Frontal cortex (tissue), 4 donors: Measurements from ENCODE around the gene HSPA12A. TPM values are rescaled to one million over a fixed set of nuclear protein-coding genes. Genes with fewer than 3 reads are reported as not detected.
A peak's percentile ranks its signal among the peaks of the same experiment; 100 is the strongest.

ENCODE experiments used
- DNase-seq, 2 donors: peaks; one replicate each; pipeline ENCODE4 v3.0.0; 2012; ENCODE audit warnings: low spot score in 2 of 2
- FAIRE-seq: peaks from 2 replicates; lab custom pipeline; 2012; peaks lifted over from hg19 to GRCh38; lab: Jason Lieb, UNC
- total RNA-seq: library from RNA; depleted of rRNA; stranded (reverse); fragments of >200 nt; gene quantifications from one replicate; pipeline ENCODE4 v1.2.3, GENCODE V29; 2014
- donor health status: control.
- donor health status: control.
- donor health status: control.

HSPA12A gene
- total RNA-seq, 1 donor from 2014 or later: 33.0 TPM

- DNase-seq: no peak
- FAIRE-seq: no peak
Observed at GRCh38 chr10:116648903-116649302, 93.5 kb downstream of the HSPA12A start.

- no peak for DNase-seq
- FAIRE-seq: no peak
Observed at GRCh38 chr10:116646502-116646901, 95.9 kb downstream of the HSPA12A start.

- no peak for DNase-seq
- FAIRE-seq: no peak
Observed at GRCh38 chr10:116637830-116638229, 104.5 kb downstream of the HSPA12A start.

- DNase-seq (no peak), FAIRE-seq (no peak)
Observed at GRCh38 chr10:116636976-116637375, 105.4 kb downstream of the HSPA12A start.

GRCh38 chr10:116636385-116636784, 106.0 kb downstream of the HSPA12A start:
- FAIRE-seq: no peak
- DNase-seq: no peak

- FAIRE-seq: no peak
Observed at GRCh38 chr10:116634126-116634975, 108.0 kb downstream of the HSPA12A start.

GRCh38 chr10:116633216-116633600, 109.2 kb downstream of the HSPA12A start:
- FAIRE-seq (no peak), DNase-seq (no peak)

More at GRCh38 chr10:116634126-116634975, 108.0 kb downstream of the HSPA12A start:
- DNase-seq: no peak

GRCh38 chr10:116632596-116633215, 109.7 kb downstream of the HSPA12A start:
- DNase-seq (no peak), FAIRE-seq (no peak)

- DNase-seq: no peak
Observed at GRCh38 chr10:116631871-116632295, 110.5 kb downstream of the HSPA12A start.

GRCh38 chr10:116630020-116630419, 112.3 kb downstream of the HSPA12A start:
- DNase-seq (no peak), FAIRE-seq (no peak)

More at GRCh38 chr10:116631871-116632295, 110.5 kb downstream of the HSPA12A start:
- no peak for FAIRE-seq

GRCh38 chr10:116629340-116629739, 113.0 kb downstream of the HSPA12A start:
- no peak for DNase-seq
- no peak for FAIRE-seq

GRCh38 chr10:116627386-116627933, 114.9 kb downstream of the HSPA12A start:
- FAIRE-seq: no peak
- peak; percentile 52 to 55 for DNase-seq

GRCh38 chr10:116626815-116627214, 115.6 kb downstream of the HSPA12A start:
- DNase-seq (no peak), FAIRE-seq (no peak)

- FAIRE-seq (no peak), DNase-seq (no peak)
Observed at GRCh38 chr10:116625845-116626244, 116.5 kb downstream of the HSPA12A start.

- FAIRE-seq (no peak), DNase-seq (no peak)
Observed at GRCh38 chr10:116621934-116622655, 120.3 kb downstream of the HSPA12A start.

GRCh38 chr10:116621476-116621875, 120.9 kb downstream of the HSPA12A start:
- FAIRE-seq: no peak
- DNase-seq: no peak
